CD4-positive, alpha-beta T cell (primary cell): ENCODE data around the gene TRAK1. TPM values are rescaled to one million over a fixed set of nuclear protein-coding genes. Genes with fewer than 3 reads are reported as not detected.

ENCODE experiments used
- ATAC-seq: fragments of 200-7000 bp; cut with Tn5 transposase; one replicate; pipeline ENCODE4 v1.10.0; 2022; ENCODE audit warnings: mild to moderate bottlenecking; ENCODE audit not compliant: poor library complexity
- CTCF ChIA-PET: fragments of 350-600 bp; sonication (Branson Sonifier 250); formaldehyde crosslinking; loops from one replicate; lab custom pipeline; 2021; ENCODE audit warnings: antibody characterized with exemption, inconsistent platforms; lab: Charles Lee
- POLR2A ChIA-PET: fragments of 350-600 bp; sonication (Branson Sonifier 250); formaldehyde crosslinking; loops from one replicate; lab custom pipeline; 2021; ENCODE audit warnings: antibody characterized with exemption, inconsistent platforms; lab: Charles Lee
- DNase-seq, 14 experiments: peaks; one replicate each; pipeline ENCODE4 v3.0.0-alpha.2; 2013 to 2020; ENCODE audit warnings: mixed read lengths in 2 of 14
- H3K27ac ChIP-seq, 2 donors: one replicate each; pipeline versions ENCODE4 v1.5.1 to v1.7.0; 2013; ENCODE audit warnings: low read length in 2 of 2, low read depth in 1 of 2, mild to moderate bottlenecking in 1 of 2
- H3K27me3 ChIP-seq, 2 experiments: 1 replicate in 1 of 2; 2 replicates in 1 of 2; pipeline versions ENCODE4 v1.6.1 to v1.7.0; 2013; ENCODE audit warnings: low read length in 2 of 2, control low read depth in 1 of 2, mild to moderate bottlenecking in 1 of 2, moderate library complexity in 1 of 2; ENCODE audit not compliant: insufficient read depth in 2 of 2, control insufficient read depth in 1 of 2
- H3K36me3 ChIP-seq: one replicate; pipeline ENCODE4 v1.6.1; 2013; ENCODE audit warnings: low read length, control low read depth; ENCODE audit not compliant: insufficient read depth
- H3K4me1 ChIP-seq: one replicate; pipeline ENCODE4 v1.6.1; 2013; ENCODE audit warnings: low read length, control low read depth; ENCODE audit not compliant: insufficient read depth
- H3K4me3 ChIP-seq: one replicate; pipeline ENCODE4 v1.5.1; 2013; ENCODE audit warnings: mild to moderate bottlenecking, low read length, moderate library complexity
- H3K9me3 ChIP-seq, 2 experiments: 1 replicate in 1 of 2; 2 replicates in 1 of 2; pipeline versions ENCODE4 v1.6.1 to v1.7.0; 2013; ENCODE audit warnings: low read length in 2 of 2, mild to moderate bottlenecking in 2 of 2, control low read depth in 1 of 2, moderate library complexity in 1 of 2; ENCODE audit not compliant: control insufficient read depth in 1 of 2, insufficient read depth in 1 of 2
- H3K27ac Mint-ChIP-seq: one replicate; pipeline ENCODE4 v1.8.0; 2020; ENCODE audit warnings: mixed read lengths
- H3K27me3 Mint-ChIP-seq: one replicate; pipeline ENCODE4 v1.8.0; 2021; ENCODE audit warnings: mixed read lengths
- H3K36me3 Mint-ChIP-seq: one replicate; pipeline ENCODE4 v1.8.0; 2021; ENCODE audit warnings: low read depth, mixed read lengths
- H3K4me1 Mint-ChIP-seq: one replicate; pipeline ENCODE4 v1.8.0; 2021; ENCODE audit warnings: low read depth, mixed read lengths
- H3K4me3 Mint-ChIP-seq: one replicate; pipeline ENCODE4 v1.8.0; 2020; ENCODE audit warnings: mild to moderate bottlenecking, mixed read lengths
- H3K9me3 Mint-ChIP-seq: one replicate; pipeline ENCODE4 v1.8.0; 2020; ENCODE audit warnings: mixed read lengths
- intact Hi-C, 2 experiments: fragments of 100-400 bp; cut with DNase I in 1 of 2; cut with micrococcal nuclease in 1 of 2; formaldehyde crosslinking; loops; one replicate each; pipeline versions ENCODE4 v1.15.1 to v1.9.0; 2023 to 2025; cut with DNase I, micrococcal nuclease
- total RNA-seq, 174 experiments: library from RNA in 2 of 174; stranded (reverse) in 2 of 174; gene quantifications; one replicate each; pipeline ENCODE4 v1.2.3 and lab custom pipeline; 2021 to 2026
- TF ChIP-seq, protein P1 (sequence below): fragments of 200-600 bp; IDR thresholded peaks from one replicate; pipeline ENCODE4 v1.8.0; 2022; ENCODE audit warnings: antibody characterized with exemption, mild to moderate bottlenecking

The TRAK1 gene
- total RNA-seq, 2 experiments from 2014 or later = 16.0 to 16.7 TPM

DNA sequence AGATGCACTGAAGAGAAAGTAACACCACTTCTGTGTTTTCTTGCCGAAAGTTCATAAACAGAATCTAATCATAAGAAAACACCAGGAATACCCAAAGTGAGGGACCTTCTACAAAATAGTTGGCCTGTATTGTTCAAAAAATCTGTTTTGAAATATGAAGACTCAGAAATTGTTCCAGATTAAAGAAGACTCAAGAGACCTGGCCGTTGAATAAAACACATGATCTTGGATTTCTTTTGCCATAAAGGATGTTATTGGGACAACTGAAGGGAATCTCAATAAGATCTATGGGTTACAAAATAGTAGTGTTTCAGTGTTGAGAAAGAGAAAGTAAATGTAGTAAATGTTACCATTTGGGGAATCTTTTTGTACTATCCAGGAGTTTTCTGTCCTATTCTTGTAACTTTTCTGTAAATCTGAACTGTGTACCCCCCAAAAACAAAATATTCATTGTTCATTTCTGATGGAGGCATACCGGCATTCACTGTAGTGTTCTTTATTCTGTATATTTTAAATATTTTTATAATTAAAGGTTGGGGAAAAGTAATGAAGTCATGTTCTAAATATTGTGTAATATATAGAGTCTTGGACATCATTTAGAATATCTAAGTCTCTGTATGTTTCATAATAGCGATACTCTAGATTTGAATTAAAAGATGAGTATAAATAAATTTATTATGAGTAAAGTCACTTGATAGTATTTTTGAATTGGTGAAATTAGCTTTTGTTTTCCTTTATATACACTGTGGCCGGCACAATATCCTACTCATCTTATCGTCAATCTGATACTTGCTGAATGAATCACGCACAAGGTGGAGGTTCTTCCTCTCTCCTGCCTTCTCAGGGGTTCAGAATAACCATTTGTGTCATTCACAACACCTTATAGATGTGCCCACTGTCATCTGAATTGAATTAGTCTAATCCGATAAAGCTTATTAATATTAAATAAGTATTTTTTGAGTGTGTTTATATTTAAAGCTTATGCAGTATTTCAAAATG, 66.7 kb downstream of the TRAK1 start:
- H3K36me3 Mint-ChIP-seq = no peaks in the 10 kb centered on the region
- intact Hi-C loops = no loop called here
- no peak overlapping the region for H3K27ac ChIP-seq
- CTCF ChIA-PET = interaction anchor here (1.5 kb wide), 1 partner anchor 34 kb away, joined by 4 read pairs; no protein-coding TSS in a partner anchor
- POLR2A ChIA-PET = no interaction called here
- peaks cover 35% of the 10 kb centered on the region for H3K4me1 Mint-ChIP-seq
- H3K27me3 ChIP-seq = no peaks in the 10 kb centered on the region
- H3K36me3 ChIP-seq = no peaks in the 10 kb centered on the region
- no peak overlapping the region for H3K4me3 ChIP-seq
- H3K9me3 Mint-ChIP-seq = no peaks in the 10 kb centered on the region
- no peak overlapping the region for H3K4me3 Mint-ChIP-seq
- H3K9me3 ChIP-seq = no peaks in the 10 kb centered on the region
- TF ChIP-seq, protein P1, sequence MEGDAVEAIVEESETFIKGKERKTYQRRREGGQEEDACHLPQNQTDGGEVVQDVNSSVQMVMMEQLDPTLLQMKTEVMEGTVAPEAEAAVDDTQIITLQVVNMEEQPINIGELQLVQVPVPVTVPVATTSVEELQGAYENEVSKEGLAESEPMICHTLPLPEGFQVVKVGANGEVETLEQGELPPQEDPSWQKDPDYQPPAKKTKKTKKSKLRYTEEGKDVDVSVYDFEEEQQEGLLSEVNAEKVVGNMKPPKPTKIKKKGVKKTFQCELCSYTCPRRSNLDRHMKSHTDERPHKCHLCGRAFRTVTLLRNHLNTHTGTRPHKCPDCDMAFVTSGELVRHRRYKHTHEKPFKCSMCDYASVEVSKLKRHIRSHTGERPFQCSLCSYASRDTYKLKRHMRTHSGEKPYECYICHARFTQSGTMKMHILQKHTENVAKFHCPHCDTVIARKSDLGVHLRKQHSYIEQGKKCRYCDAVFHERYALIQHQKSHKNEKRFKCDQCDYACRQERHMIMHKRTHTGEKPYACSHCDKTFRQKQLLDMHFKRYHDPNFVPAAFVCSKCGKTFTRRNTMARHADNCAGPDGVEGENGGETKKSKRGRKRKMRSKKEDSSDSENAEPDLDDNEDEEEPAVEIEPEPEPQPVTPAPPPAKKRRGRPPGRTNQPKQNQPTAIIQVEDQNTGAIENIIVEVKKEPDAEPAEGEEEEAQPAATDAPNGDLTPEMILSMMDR = no peak
- no peak overlapping the region for H3K27ac Mint-ChIP-seq
- H3K4me1 ChIP-seq = peaks cover 14% of the 10 kb centered on the region
- no peaks in the 10 kb centered on the region for H3K27me3 Mint-ChIP-seq
- ATAC-seq (no peak), DNase-seq (no peak)

- Mint-ChIP-seq H3K36me3 (no peaks in the 10 kb centered on the region), H3K27ac (peak overlapping the region; percentile 25), H3K9me3 (no peaks in the 10 kb centered on the region), H3K4me1 (peaks cover 43% of the 10 kb centered on the region), H3K27me3 (no peaks in the 10 kb centered on the region), H3K4me3 (no peak overlapping the region)
- peaks cover 14% of the 10 kb centered on the region for H3K4me1 ChIP-seq
- ATAC-seq (no peak), DNase-seq (no peak)
- H3K27me3 ChIP-seq = no peaks in the 10 kb centered on the region
- intact Hi-C loops = no loop called here
- ChIA-PET CTCF (interaction anchor here (1.5 kb wide), 1 partner anchor 32 kb away, joined by 4 read pairs; no protein-coding TSS in a partner anchor), POLR2A (interaction anchor here (0.8 kb wide), 1 partner anchor 57 kb away, joined by 3 read pairs; no protein-coding TSS in a partner anchor)
- no peak overlapping the region for H3K27ac ChIP-seq
- H3K36me3 ChIP-seq = no peaks in the 10 kb centered on the region
- H3K9me3 ChIP-seq = no peaks in the 10 kb centered on the region
- TF ChIP-seq, protein P1 = no peak
- H3K4me3 ChIP-seq = no peak overlapping the region
Measured at GRCh38 chr3:42159147-42159546, 68.0 kb downstream of the TRAK1 start.

- Histone ChIP-seq H3K9me3 (no peaks in the 10 kb centered on the region), H3K4me3 (no peak overlapping the region), H3K4me1 (peaks cover 14% of the 10 kb centered on the region), H3K27me3 (no peaks in the 10 kb centered on the region), H3K27ac (no peak overlapping the region), H3K36me3 (no peaks in the 10 kb centered on the region)
- Mint-ChIP-seq H3K27ac (peak overlapping the region; percentile 25), H3K4me3 (peak overlapping the region; percentile 62), H3K27me3 (no peaks in the 10 kb centered on the region), H3K9me3 (no peaks in the 10 kb centered on the region), H3K36me3 (no peaks in the 10 kb centered on the region), H3K4me1 (peaks cover 45% of the 10 kb centered on the region)
- ChIA-PET POLR2A (no interaction called here), CTCF (interaction anchor here (1.1 kb wide), 1 partner anchor 11 kb away, joined by 3 read pairs; no protein-coding TSS in a partner anchor)
- TF ChIP-seq, protein P1 = no peak
- DNase-seq (peak in 13 of 14 experiments; percentile 6 to 63 (median 22)), ATAC-seq (peak; percentile 82)
- intact Hi-C loops = no loop called here
Measured at GRCh38 chr3:42159706-42160472, 68.7 kb downstream of the TRAK1 start.
